GM19043 (cell line): Measurements from ENCODE around the gene MAP1LC3B.
"Not testable (repeated sequence)": the region's sequence is repeated elsewhere in the genome, so short reads cannot be mapped to it uniquely, and the experiment has no call there.

Source experiments
- ATAC-seq: cut with Tn5 transposase; IDR thresholded peaks from one replicate; pipeline ENCODE4 v1.9.1; 2021; ENCODE audit warnings: low read depth; ENCODE audit not compliant: unreplicated experiment

MAP1LC3B gene

GRCh38 chr16:87359121-87359520 is 33.0 kb upstream of the MAP1LC3B start:
- ATAC-seq: no peak

- no peak for ATAC-seq
Measured at GRCh38 chr16:87360862-87361610, 31.1 kb upstream of the MAP1LC3B start.

GRCh38 chr16:87361916-87362619 is 30.1 kb upstream of the MAP1LC3B start:
- no peak for ATAC-seq

- ATAC-seq: not testable (repeated sequence)
Measured at GRCh38 chr16:87362828-87363559, 29.1 kb upstream of the MAP1LC3B start.

GRCh38 chr16:87363771-87364455 is 28.2 kb upstream of the MAP1LC3B start:
- ATAC-seq: no peak

- ATAC-seq: no peak
Measured at GRCh38 chr16:87365021-87365713, 27.0 kb upstream of the MAP1LC3B start.

GRCh38 chr16:87366288-87366687 is 25.8 kb upstream of the MAP1LC3B start:
- ATAC-seq: no peak

- no peak for ATAC-seq
Measured at GRCh38 chr16:87366930-87367329, 25.2 kb upstream of the MAP1LC3B start.

GRCh38 chr16:87367529-87367928 is 24.6 kb upstream of the MAP1LC3B start:
- no peak for ATAC-seq

GRCh38 chr16:87368029-87368770 is 23.9 kb upstream of the MAP1LC3B start:
- ATAC-seq: no peak

- no peak for ATAC-seq
Measured at GRCh38 chr16:87369117-87369765, 22.9 kb upstream of the MAP1LC3B start.

- ATAC-seq: no peak
Measured at GRCh38 chr16:87369796-87370719, 22.1 kb upstream of the MAP1LC3B start.

- no peak for ATAC-seq
Measured at GRCh38 chr16:87371261-87371866, 20.8 kb upstream of the MAP1LC3B start.

GRCh38 chr16:87372305-87372704 is 19.8 kb upstream of the MAP1LC3B start:
- no peak for ATAC-seq

- ATAC-seq: no peak
Measured at GRCh38 chr16:87374313-87374712, 17.8 kb upstream of the MAP1LC3B start.

GRCh38 chr16:87375426-87376135 is 16.6 kb upstream of the MAP1LC3B start:
- ATAC-seq: no peak

GRCh38 chr16:87376660-87377059 is 15.5 kb upstream of the MAP1LC3B start:
- no peak for ATAC-seq
